Measurements from ENCODE around the gene FLII. TPM values are rescaled to one million over a fixed set of nuclear protein-coding genes. Genes with fewer than 3 reads are reported as not detected.

FLII gene
- total and polyA plus RNA-seq, 2 donors (not counting 1 experiment from before 2014, with no cell fraction given) = 199 to 395 TPM

GRCh38 chr17:18238299-18238698 lies 20.2 kb downstream of the FLII start:
- no peak overlapping the region for H3K9ac ChIP-seq (ENCODE audit: insufficient read depth, low read length)
- H3K36me3 ChIP-seq (ENCODE audit: control insufficient read depth, insufficient read depth, low read length) = peaks cover 24% of the 10 kb centered on the region
- H3K79me2 ChIP-seq (ENCODE audit: control insufficient read depth, insufficient read depth, low read length) = no peaks in the 10 kb centered on the region
- no peak overlapping the region for H3K27ac ChIP-seq (ENCODE audit: insufficient read depth, low read length)
- no peak overlapping the region for H3K4me2 ChIP-seq (ENCODE audit: extremely low read depth, insufficient read depth, low read length)
- no peaks in the 10 kb centered on the region for H3K4me1 ChIP-seq (ENCODE audit: control insufficient read depth, extremely low read depth, insufficient read depth, low read length)
- no peak overlapping the region for H3K4me3 ChIP-seq (replicated peaks in 1 of 4; ENCODE audit: control extremely low read depth in 1 of 4, insufficient read depth in 1 of 4, low read depth in 3 of 4, low read length in 4 of 4)
- TF ChIP-seq CTCF (conservative IDR thresholded peaks at IDR 0.05 in 1 of 2, IDR thresholded peaks at IDR 0.05 in 1 of 2; ENCODE audit: low read depth in 1 of 2, low read length in 2 of 2) = no peak
- no peak for TF ChIP-seq EZH2 (IDR thresholded peaks at IDR 0.05; ENCODE audit: low read length, missing control alignments)
- H3K9me3 ChIP-seq (ENCODE audit: control insufficient read depth, insufficient read depth, low read depth, low read length) = no peaks in the 10 kb centered on the region
- H4K20me1 ChIP-seq (ENCODE audit: control insufficient read depth, extremely low read depth, insufficient read depth, low read length) = no peaks in the 10 kb centered on the region
- H2AFZ ChIP-seq (ENCODE audit: low read length) = no peak overlapping the region
- H3K27me3 ChIP-seq (ENCODE audit: control insufficient read depth, insufficient read depth, low read length) = no peaks in the 10 kb centered on the region
- no peak for DNase-seq (ENCODE audit: low read depth in 2 of 2)

DNA sequence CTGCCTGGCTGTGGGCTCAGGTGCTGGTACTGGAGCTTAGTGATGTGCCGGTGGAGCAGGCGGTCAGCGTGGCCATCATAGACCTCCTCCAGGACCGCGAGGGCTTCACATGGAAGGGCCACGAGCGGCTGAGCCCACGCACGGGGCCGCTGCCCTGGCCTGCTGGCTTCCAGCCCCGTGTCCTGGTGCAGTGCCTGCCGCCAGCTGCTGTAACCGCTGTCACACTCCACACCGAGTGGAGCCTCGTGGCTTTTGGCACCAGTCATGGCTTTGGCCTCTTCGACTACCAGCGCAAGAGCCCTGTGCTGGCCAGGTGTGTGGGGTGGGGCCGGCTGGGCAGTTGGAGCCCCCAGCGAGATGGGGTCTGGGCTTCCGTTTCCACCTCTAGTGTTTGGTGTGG lies 21.1 kb downstream of the FLII start:
- DNase-seq (ENCODE audit: low read depth in 2 of 2) = no peak
- TF ChIP-seq EZH2 (IDR thresholded peaks at IDR 0.05; ENCODE audit: low read length, missing control alignments) = no peak
- no peak for TF ChIP-seq CTCF (conservative IDR thresholded peaks at IDR 0.05 in 1 of 2, IDR thresholded peaks at IDR 0.05 in 1 of 2; ENCODE audit: low read depth in 1 of 2, low read length in 2 of 2)
- Histone ChIP-seq H3K27me3 (ENCODE audit: control insufficient read depth, insufficient read depth, low read length) (no peaks in the 10 kb centered on the region), H4K20me1 (ENCODE audit: control insufficient read depth, extremely low read depth, insufficient read depth, low read length) (no peaks in the 10 kb centered on the region), H3K27ac (ENCODE audit: insufficient read depth, low read length) (no peak overlapping the region), H3K4me3 (replicated peaks in 1 of 4; ENCODE audit: control extremely low read depth in 1 of 4, insufficient read depth in 1 of 4, low read depth in 3 of 4, low read length in 4 of 4) (no peak overlapping the region), H3K79me2 (ENCODE audit: control insufficient read depth, insufficient read depth, low read length) (no peaks in the 10 kb centered on the region), H3K4me2 (ENCODE audit: extremely low read depth, insufficient read depth, low read length) (no peak overlapping the region), H3K36me3 (ENCODE audit: control insufficient read depth, insufficient read depth, low read length) (peaks cover 25% of the 10 kb centered on the region), H3K9me3 (ENCODE audit: control insufficient read depth, insufficient read depth, low read depth, low read length) (no peaks in the 10 kb centered on the region), H2AFZ (ENCODE audit: low read length) (no peak overlapping the region), H3K4me1 (ENCODE audit: control insufficient read depth, extremely low read depth, insufficient read depth, low read length) (no peaks in the 10 kb centered on the region), H3K9ac (ENCODE audit: insufficient read depth, low read length) (no peak overlapping the region)

DNA sequence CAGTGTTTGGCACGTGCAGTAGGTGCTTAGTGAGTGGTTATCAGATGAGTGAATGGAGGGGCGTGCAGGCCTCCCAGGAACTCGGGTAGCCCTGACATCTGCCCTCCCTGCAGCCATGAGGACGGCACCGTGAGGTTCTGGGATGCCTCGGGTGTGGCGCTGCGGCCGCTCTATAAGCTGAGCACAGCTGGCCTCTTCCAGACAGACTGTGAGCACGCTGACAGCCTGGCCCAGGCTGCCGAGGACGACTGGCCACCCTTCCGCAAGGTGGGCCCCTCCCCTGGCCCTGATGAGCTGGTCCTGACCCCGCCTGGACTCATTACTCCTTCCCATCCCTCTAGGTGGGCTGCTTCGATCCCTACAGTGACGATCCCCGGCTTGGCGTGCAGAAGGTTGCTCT lies 22.0 kb downstream of the FLII start:
- Histone ChIP-seq H3K4me1 (ENCODE audit: control insufficient read depth, extremely low read depth, insufficient read depth, low read length) (no peaks in the 10 kb centered on the region), H3K4me2 (ENCODE audit: extremely low read depth, insufficient read depth, low read length) (no peak overlapping the region), H3K79me2 (ENCODE audit: control insufficient read depth, insufficient read depth, low read length) (no peaks in the 10 kb centered on the region), H3K27ac (ENCODE audit: insufficient read depth, low read length) (no peak overlapping the region), H3K36me3 (ENCODE audit: control insufficient read depth, insufficient read depth, low read length) (peaks cover 21% of the 10 kb centered on the region), H2AFZ (ENCODE audit: low read length) (no peak overlapping the region), H4K20me1 (ENCODE audit: control insufficient read depth, extremely low read depth, insufficient read depth, low read length) (no peaks in the 10 kb centered on the region), H3K27me3 (ENCODE audit: control insufficient read depth, insufficient read depth, low read length) (no peaks in the 10 kb centered on the region), H3K9ac (ENCODE audit: insufficient read depth, low read length) (no peak overlapping the region), H3K9me3 (ENCODE audit: control insufficient read depth, insufficient read depth, low read depth, low read length) (no peaks in the 10 kb centered on the region), H3K4me3 (replicated peaks in 1 of 4; ENCODE audit: control extremely low read depth in 1 of 4, insufficient read depth in 1 of 4, low read depth in 3 of 4, low read length in 4 of 4) (no peak overlapping the region)
- DNase-seq (ENCODE audit: low read depth in 2 of 2) = no peak
- no peak for TF ChIP-seq CTCF (conservative IDR thresholded peaks at IDR 0.05 in 1 of 2, IDR thresholded peaks at IDR 0.05 in 1 of 2; ENCODE audit: low read depth in 1 of 2, low read length in 2 of 2)
- no peak for TF ChIP-seq EZH2 (IDR thresholded peaks at IDR 0.05; ENCODE audit: low read length, missing control alignments)

Measured in fibroblast of lung (primary cell).